Body of pancreas (tissue), 4 donors: ENCODE data around the gene TMEM183A.

Experiments
- CTCF ChIP-seq, 7 experiments: fragments of 450-650 bp in 4 of 7; fragments of 200-600 bp in 3 of 7; sonication (generic) in 3 of 7; IDR thresholded peaks; one replicate each; pipeline ENCODE4 v1.5.1; 2016 to 2019; ENCODE audit warnings: antibody characterized with exemption in 7 of 7
- POLR2A ChIP-seq, 3 donors: fragments of 450-650 bp; IDR thresholded peaks; one replicate each; pipeline ENCODE4 v1.6.1; 2016; ENCODE audit warnings: antibody characterized with exemption in 3 of 3, mild to moderate bottlenecking in 2 of 3

GRCh38 chr1:203056516-203056915 is 49.3 kb downstream of the TMEM183A start:
- TF ChIP-seq POLR2A (IDR thresholded peaks at IDR 0.05) (no peak), CTCF (IDR thresholded peaks at IDR 0.05) (no peak)
